ENCODE data around the gene AZIN2. TPM values are rescaled to one million over a fixed set of nuclear protein-coding genes. Genes with fewer than 3 reads are reported as not detected.
"Not testable (repeated sequence)": the region's sequence is repeated elsewhere in the genome, so short reads cannot be mapped to it uniquely, and the experiment has no call there.

The AZIN2 gene
- total RNA-seq, 1 experiment from 2014 or later: 2.4 TPM

DNA sequence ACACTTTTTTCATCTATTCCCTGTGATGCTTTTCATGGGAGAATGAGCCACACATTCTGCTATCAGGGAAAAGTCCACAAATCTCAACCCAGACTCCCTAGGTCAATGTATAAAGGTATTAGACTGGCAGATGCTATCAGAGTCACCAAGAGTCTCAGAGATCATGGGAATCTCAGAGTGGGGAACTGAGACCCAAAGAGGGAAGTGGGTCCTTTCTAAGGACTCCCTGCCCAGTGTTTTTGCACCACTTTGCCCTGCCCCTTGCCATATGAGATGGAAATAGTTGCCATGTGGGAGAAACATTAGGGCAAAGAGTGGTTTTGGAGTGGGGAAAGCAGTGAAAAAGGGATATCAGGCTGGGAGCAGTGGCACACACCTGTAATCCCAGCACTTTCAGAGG, 19.1 kb upstream of the AZIN2 start:
- in situ Hi-C loops (cut with HindIII; ENCODE audit: low pct_unique_long_range_greater_than_20kb, low sequenced_read_pairs) (no loop called here), intact Hi-C loops (cut with micrococcal nuclease; ENCODE audit: unreplicated experiment) (no loop called here)
- DNase-seq (ENCODE audit: low read depth, low spot score) (no peak), ATAC-seq (no peak)
- no peaks in the 10 kb centered on the region for H3K4me1 ChIP-seq (ENCODE audit: control insufficient read depth, insufficient read depth, low read length)
- no peak overlapping the region for H3K4me3 ChIP-seq (ENCODE audit: low read depth in 2 of 2, low read length in 2 of 2)
- H3K36me3 ChIP-seq (ENCODE audit: control insufficient read depth, insufficient read depth, low read length): no peaks in the 10 kb centered on the region
- TF ChIP-seq POLR2AphosphoS5 (IDR thresholded peaks at IDR 0.05; ENCODE audit: low read depth, low read length) (no peak), SIN3A (IDR thresholded peaks at IDR 0.05; ENCODE audit: borderline replicate concordance, insufficient read depth, low read depth, low read length) (no peak), TCF7L2 (IDR thresholded peaks at IDR 0.05; ENCODE audit: low read depth, low read length) (no peak)
- TF ChIP-seq, protein P1, sequence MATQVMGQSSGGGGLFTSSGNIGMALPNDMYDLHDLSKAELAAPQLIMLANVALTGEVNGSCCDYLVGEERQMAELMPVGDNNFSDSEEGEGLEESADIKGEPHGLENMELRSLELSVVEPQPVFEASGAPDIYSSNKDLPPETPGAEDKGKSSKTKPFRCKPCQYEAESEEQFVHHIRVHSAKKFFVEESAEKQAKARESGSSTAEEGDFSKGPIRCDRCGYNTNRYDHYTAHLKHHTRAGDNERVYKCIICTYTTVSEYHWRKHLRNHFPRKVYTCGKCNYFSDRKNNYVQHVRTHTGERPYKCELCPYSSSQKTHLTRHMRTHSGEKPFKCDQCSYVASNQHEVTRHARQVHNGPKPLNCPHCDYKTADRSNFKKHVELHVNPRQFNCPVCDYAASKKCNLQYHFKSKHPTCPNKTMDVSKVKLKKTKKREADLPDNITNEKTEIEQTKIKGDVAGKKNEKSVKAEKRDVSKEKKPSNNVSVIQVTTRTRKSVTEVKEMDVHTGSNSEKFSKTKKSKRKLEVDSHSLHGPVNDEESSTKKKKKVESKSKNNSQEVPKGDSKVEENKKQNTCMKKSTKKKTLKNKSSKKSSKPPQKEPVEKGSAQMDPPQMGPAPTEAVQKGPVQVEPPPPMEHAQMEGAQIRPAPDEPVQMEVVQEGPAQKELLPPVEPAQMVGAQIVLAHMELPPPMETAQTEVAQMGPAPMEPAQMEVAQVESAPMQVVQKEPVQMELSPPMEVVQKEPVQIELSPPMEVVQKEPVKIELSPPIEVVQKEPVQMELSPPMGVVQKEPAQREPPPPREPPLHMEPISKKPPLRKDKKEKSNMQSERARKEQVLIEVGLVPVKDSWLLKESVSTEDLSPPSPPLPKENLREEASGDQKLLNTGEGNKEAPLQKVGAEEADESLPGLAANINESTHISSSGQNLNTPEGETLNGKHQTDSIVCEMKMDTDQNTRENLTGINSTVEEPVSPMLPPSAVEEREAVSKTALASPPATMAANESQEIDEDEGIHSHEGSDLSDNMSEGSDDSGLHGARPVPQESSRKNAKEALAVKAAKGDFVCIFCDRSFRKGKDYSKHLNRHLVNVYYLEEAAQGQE (IDR thresholded peaks at IDR 0.05; ENCODE audit: insufficient read depth in 1 of 2, low read depth in 2 of 2, low read length in 1 of 2): no peak
- TF ChIP-seq, protein P2, sequence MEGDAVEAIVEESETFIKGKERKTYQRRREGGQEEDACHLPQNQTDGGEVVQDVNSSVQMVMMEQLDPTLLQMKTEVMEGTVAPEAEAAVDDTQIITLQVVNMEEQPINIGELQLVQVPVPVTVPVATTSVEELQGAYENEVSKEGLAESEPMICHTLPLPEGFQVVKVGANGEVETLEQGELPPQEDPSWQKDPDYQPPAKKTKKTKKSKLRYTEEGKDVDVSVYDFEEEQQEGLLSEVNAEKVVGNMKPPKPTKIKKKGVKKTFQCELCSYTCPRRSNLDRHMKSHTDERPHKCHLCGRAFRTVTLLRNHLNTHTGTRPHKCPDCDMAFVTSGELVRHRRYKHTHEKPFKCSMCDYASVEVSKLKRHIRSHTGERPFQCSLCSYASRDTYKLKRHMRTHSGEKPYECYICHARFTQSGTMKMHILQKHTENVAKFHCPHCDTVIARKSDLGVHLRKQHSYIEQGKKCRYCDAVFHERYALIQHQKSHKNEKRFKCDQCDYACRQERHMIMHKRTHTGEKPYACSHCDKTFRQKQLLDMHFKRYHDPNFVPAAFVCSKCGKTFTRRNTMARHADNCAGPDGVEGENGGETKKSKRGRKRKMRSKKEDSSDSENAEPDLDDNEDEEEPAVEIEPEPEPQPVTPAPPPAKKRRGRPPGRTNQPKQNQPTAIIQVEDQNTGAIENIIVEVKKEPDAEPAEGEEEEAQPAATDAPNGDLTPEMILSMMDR (IDR thresholded peaks at IDR 0.05): no peak
- no peak overlapping the region for H3K27ac ChIP-seq (ENCODE audit: low read length)
- no peaks in the 10 kb centered on the region for H3K27me3 ChIP-seq (ENCODE audit: control insufficient read depth, insufficient read depth, low read length)
- BruUV-seq (replicated peaks): no TSS peak
- POLR2A ChIA-PET: interaction anchor here (0.6 kb wide), 1 partner anchor 74 kb away, joined by 7 read pairs; no protein-coding TSS in a partner anchor
- H3K9me3 ChIP-seq (ENCODE audit: control insufficient read depth, insufficient read depth, low read depth, low read length): no peaks in the 10 kb centered on the region; the same call in 1 of the 2 replicates
- CTCF ChIA-PET: no interaction called here

DNA sequence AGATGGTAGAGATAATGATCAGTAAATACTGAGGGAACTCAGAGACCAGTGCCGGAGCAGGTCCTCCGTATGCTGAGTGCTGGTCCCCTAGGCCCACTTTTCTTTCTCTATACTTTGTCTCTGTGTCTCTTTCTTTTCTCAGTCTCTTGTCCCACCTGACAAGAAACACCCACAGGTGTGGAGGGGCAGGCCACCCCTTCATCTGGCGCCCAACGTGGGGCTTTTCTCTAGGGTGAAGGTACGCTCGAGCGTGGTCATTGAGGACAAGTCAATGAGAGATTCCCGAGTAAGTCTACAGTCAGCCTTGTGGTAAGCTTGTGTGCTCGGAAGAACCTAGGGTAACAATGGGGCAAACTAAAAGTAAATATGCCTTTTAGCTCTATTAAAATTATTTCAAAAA, 16.7 kb upstream of the AZIN2 start:
- ATAC-seq; H3K4me3 ChIP-seq (ENCODE audit: low read depth in 2 of 2, low read length in 2 of 2); H3K27ac ChIP-seq (ENCODE audit: low read length); H3K4me1 ChIP-seq (ENCODE audit: control insufficient read depth, insufficient read depth, low read length); POLR2A ChIA-PET; BruUV-seq (replicated peaks); DNase-seq (ENCODE audit: low read depth, low spot score); in situ Hi-C loops (cut with HindIII; ENCODE audit: low pct_unique_long_range_greater_than_20kb, low sequenced_read_pairs); intact Hi-C loops (cut with micrococcal nuclease; ENCODE audit: unreplicated experiment); H3K27me3 ChIP-seq (ENCODE audit: control insufficient read depth, insufficient read depth, low read length); H3K9me3 ChIP-seq (ENCODE audit: control insufficient read depth, insufficient read depth, low read depth, low read length); H3K36me3 ChIP-seq (ENCODE audit: control insufficient read depth, insufficient read depth, low read length): not testable (repeated sequence)
- CTCF ChIA-PET: interaction anchor here (0.5 kb wide), 1 partner anchor 8 kb away, joined by 3 read pairs; no protein-coding TSS in a partner anchor

DNA sequence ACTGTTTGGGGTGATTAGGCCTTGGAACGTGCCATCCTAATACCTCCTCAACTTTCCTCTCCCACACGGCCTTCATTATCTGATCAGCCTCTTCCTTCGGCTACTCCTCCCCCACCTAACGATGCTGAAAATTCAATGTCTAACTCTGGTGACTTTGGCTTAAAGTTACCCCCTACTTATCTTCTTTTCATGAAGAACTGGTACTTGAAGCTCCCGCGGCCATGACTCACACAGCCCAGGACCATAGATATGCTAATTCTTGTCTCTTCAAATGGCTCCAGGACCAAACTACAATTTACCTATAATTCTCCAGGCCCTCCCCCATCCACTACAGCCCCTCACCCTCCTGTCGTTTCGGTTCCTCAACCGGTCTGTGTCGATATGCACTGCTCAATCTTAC, 15.7 kb upstream of the AZIN2 start:
- Histone ChIP-seq H3K27me3 (ENCODE audit: control insufficient read depth, insufficient read depth, low read length) (no peaks in the 10 kb centered on the region), H3K4me3 (ENCODE audit: low read depth in 2 of 2, low read length in 2 of 2) (no peak overlapping the region), H3K4me1 (ENCODE audit: control insufficient read depth, insufficient read depth, low read length) (no peaks in the 10 kb centered on the region), H3K36me3 (ENCODE audit: control insufficient read depth, insufficient read depth, low read length) (no peaks in the 10 kb centered on the region), H3K27ac (ENCODE audit: low read length) (no peak overlapping the region), H3K9me3 (ENCODE audit: control insufficient read depth, insufficient read depth, low read depth, low read length) (no peaks in the 10 kb centered on the region; the same call in 1 of the 2 replicates)
- ATAC-seq: no peak
- BruUV-seq (replicated peaks): no TSS peak
- in situ Hi-C loops (cut with HindIII; ENCODE audit: low pct_unique_long_range_greater_than_20kb, low sequenced_read_pairs): no loop called here
- TF ChIP-seq, protein P1 (IDR thresholded peaks at IDR 0.05; ENCODE audit: insufficient read depth in 1 of 2, low read depth in 2 of 2, low read length in 1 of 2): no peak
- TF ChIP-seq TCF7L2 (IDR thresholded peaks at IDR 0.05; ENCODE audit: low read depth, low read length) (no peak), POLR2AphosphoS5 (IDR thresholded peaks at IDR 0.05; ENCODE audit: low read depth, low read length) (no peak), SIN3A (IDR thresholded peaks at IDR 0.05; ENCODE audit: borderline replicate concordance, insufficient read depth, low read depth, low read length) (no peak)
- TF ChIP-seq, protein P2 (IDR thresholded peaks at IDR 0.05): no peak
- CTCF ChIA-PET: no interaction called here
- DNase-seq (ENCODE audit: low read depth, low spot score): no peak
- POLR2A ChIA-PET: no interaction called here
- intact Hi-C loops (cut with micrococcal nuclease; ENCODE audit: unreplicated experiment): no loop called here

DNA sequence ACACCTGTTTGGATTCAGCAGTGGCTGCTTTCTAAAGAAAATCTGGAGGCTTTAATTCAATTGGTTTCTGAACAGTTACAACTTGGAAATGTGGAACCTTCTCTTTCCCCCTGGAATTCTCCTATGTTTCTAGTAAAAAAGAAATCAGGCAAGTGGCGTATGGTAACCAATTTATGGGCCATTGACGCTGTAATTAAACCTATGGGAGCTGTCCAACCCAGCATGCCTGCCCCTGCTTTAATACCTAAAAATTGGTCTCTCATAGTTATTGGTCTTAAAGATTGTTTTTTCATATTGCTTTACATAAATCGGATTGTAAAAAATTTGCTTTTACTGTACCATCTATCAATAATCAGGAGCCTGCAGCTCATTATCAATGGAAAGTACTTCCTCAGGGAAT, 14.5 kb upstream of the AZIN2 start:
- H3K27ac ChIP-seq (ENCODE audit: low read length); H3K27me3 ChIP-seq (ENCODE audit: control insufficient read depth, insufficient read depth, low read length); BruUV-seq (replicated peaks); H3K36me3 ChIP-seq (ENCODE audit: control insufficient read depth, insufficient read depth, low read length); H3K4me3 ChIP-seq (ENCODE audit: low read depth in 2 of 2, low read length in 2 of 2); ATAC-seq; DNase-seq (ENCODE audit: low read depth, low spot score); POLR2A ChIA-PET; intact Hi-C loops (cut with micrococcal nuclease; ENCODE audit: unreplicated experiment); H3K4me1 ChIP-seq (ENCODE audit: control insufficient read depth, insufficient read depth, low read length); CTCF ChIA-PET; in situ Hi-C loops (cut with HindIII; ENCODE audit: low pct_unique_long_range_greater_than_20kb, low sequenced_read_pairs); H3K9me3 ChIP-seq (ENCODE audit: control insufficient read depth, insufficient read depth, low read depth, low read length): not testable (repeated sequence)

All from Panc1 (cell line).